ENCODE data around the gene USP24.
"Not testable (repeated sequence)": the region's sequence is repeated elsewhere in the genome, so short reads cannot be mapped to it uniquely, and the experiment has no call there.

Gene USP24

DNA sequence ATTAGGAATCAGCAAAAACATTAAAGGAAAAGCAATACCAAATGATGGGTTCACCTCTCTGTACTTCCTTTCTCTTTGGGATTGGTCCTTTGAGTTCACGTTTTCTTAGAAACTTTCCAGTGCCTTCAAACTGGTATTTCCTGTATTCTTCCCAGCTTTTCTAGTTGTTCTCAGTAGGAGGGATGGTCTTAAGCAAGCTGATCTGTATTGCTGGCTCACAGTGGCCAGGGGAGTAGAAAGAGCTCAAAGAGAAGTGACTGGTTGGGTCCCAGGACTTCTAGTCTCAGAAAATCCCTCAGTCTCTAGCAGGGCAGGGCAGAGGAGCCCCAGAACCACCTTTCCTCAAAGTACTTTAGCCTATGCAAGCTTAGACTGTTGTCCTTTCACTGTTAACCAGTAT, 10.1 kb upstream of the USP24 start:
- DNase-seq = no peak

GRCh38 chr1:55224729-55225128, 9.6 kb upstream of the USP24 start:
- no peak for DNase-seq

DNA sequence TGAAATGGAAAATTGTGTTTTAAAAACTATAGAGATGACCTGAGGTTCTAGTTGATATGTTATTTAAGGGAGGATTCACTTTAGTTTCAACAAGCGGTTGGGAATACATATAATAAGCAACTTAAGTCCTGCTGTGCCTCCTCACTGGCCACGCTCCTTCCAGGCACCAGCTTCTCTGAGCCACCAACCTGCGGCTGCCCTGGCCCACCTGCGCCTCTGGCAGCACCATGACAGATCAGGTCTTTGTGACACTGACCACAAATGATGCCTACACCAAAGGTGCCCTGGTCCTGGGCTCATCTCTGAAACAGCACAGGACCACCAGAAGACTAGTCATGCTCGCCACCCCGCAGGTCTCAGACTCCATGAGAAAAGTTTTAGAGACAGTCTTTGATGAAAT, 7.0 kb upstream of the USP24 start:
- DNase-seq = no peak

DNA sequence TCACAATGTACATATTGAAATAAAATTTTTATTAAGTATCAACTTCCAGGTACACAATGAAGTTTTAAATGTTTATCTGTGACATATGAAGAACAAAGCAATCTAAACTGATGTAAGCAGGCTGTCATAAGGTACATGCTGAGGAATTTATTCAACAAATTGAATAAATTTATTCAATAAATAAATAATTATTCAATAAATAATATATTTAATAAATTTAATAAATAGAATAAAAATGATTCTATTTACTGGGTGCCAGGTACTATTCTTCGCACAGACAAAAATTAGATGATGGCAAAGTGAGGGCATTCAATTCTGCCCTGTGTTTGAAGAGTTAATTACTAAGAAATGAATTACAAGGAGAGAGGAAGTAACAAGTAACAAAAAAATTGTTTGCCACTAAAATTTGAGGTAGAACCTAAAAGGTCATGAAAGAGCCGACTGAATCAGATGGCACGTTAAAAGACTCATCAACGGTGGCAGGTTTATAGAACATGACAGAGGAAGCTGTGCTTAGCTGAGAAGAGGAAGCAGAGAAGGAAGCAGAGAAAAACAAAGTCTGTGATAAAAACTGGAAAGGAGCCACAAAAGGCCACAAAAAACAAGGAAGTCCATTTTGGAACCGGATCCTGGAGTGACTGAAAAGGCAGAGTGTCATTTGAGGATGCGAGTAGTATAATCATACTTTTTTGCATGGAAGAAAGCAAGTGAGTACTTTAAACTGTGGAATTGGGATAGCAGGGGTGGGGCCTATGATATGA, 2.2 kb upstream of the USP24 start:
- DNase-seq = peak; percentile 56

DNA sequence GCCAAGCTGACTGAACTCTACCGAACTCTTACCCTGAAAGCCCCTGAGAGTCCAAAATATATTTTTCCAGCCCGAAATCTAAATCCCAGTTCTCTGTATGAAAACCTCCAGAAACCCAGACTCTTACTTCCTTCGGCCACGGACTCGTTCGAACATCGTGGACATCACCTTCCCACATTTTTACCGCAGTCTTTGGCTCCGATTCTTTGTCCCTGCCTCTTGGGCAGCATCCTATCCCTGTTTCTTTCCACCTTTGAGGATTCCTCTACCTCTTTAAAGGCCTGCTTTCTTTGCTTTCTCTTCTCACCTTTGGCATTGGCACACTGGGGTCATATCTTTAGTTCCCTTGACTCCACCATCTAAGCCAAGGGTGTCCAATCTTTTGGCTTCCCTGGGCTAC, 932 bp upstream of the USP24 start:
- DNase-seq = peak; percentile 64

- peak; percentile 89 for DNase-seq
These were observed 300 bp downstream of the USP24 start for GRCh38 chr1:55214934-55215193.

- DNase-seq = peak; percentile 75
These were observed 791 bp downstream of the USP24 start for GRCh38 chr1:55214212-55214933.

- DNase-seq = no peak
These were observed 1.3 kb downstream of the USP24 start for GRCh38 chr1:55213885-55214211.

DNA sequence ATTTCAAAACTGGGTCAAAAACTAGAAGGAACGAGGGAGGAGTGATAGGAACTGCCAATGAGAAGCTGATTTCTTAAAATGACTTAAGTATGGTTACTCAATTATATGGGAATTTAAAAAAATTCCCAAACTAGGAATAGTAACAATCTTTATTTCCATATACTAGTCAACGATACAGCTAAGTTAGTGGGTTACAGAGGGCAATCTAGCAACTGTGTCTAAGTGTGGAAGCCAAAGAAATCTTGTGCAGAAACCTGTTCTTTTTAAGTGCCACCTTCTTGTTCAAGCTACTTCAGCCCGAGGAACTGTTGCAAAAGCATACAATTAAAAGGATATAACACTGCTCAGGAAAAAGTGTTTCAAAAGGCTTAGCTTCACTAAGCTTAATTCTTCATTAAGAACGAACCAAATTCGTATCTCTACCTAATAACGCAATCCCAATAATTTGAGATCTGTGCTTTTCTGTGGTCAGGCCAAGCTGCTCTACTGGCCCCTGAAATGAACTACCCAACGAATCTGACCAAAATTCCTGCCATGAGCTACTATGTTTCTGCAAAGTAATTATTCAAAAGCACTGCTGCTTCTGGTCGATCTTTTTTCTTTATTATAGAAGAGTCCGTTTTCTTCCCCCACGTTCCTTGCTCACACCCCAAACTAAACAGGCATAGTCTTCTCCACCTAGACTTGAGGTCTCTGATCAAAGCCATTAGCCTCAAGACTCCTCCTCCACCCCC, 1.8 kb downstream of the USP24 start:
- no peak for DNase-seq

DNA sequence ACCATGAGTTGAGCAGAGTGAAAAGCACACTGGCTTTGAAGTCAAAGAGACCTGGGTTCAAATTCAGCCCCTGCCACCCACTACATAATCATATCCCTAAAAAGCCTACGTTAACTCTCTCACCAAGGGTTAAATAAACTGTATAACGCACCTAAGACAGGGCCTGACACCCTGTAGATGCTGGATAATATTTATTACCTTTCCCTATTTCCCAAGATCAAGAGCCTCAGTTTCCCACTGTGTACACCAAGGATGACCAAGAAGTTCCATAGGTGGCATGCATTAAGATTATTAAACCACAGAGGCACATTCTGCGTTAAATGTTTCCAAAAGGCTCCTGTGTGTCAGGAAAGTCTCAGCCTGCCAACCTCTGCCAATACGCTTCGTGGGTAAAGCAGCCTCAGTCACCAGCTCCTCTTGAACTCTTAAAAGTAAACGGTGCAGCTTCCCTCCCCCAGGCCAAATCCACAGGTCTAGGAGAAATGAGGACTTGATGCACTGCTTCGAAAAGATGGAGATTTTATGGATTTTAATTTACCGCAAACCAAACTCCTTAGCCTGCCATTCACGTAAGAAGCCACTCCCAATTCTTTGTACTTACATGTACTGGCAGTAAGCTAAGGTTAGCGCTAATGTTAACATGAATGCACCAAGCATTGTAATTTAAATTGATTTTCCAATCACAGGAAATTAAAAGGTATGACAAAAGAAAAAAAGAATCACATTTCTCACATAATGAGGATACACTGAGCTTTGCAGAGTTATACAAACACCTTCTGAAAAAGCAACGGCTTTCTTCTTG, 2.6 kb downstream of the USP24 start:
- no peak for DNase-seq

GRCh38 chr1:55211863-55212262, 3.3 kb downstream of the USP24 start:
- no peak for DNase-seq

- DNase-seq = no peak
These were observed 4.0 kb downstream of the USP24 start for GRCh38 chr1:55210990-55211801.

GRCh38 chr1:55209247-55209646, 5.9 kb downstream of the USP24 start:
- peak; percentile 28 for DNase-seq

- DNase-seq = no peak
These were observed 9.0 kb downstream of the USP24 start for GRCh38 chr1:55206210-55206609.

- DNase-seq = no peak
These were observed 10.2 kb downstream of the USP24 start for GRCh38 chr1:55204997-55205396.

DNA sequence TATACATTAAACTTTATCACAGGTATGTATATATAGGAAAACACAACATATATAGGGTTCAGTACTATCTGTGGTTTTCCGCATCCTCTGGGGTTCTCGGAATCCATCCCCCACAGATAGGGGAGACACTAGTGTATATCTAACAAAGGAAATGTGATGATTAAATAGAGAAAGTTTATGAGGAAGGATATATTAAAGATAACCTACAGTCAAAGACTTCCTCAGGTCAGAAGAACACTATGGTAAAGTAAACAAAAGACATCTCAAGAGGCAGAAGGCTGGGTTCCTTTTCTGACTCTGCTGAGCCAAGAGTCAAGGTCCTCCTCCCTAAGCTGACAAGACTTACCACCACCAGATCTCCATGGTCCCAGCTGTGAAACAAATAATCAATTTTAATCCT, 12.1 kb downstream of the USP24 start:
- no peak for DNase-seq

DNA sequence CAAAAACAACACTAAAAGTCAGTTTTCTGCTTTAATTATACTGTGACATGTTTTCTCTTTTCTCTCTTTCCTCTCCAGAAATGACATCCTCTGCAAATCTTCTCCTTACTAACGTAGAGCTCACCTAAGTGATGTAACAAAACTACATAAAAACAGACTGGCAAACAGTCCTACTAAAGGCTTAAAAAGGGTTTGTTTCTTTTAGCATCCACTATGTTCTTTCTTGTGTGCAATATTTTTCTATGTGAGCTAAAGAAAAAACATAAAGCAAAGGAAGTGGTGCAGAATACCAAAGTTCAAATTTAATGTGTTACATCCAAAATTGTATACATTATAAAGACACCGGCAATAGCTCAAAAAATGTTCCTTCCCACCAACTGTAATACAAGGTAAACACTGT, 14.5 kb downstream of the USP24 start:
- DNase-seq = no peak

- not testable (repeated sequence) for DNase-seq
These were observed 15.4 kb downstream of the USP24 start for GRCh38 chr1:55199735-55200134.

GRCh38 chr1:55198044-55198443, 17.1 kb downstream of the USP24 start:
- no peak for DNase-seq

GRCh38 chr1:55197099-55197498, 18.1 kb downstream of the USP24 start:
- DNase-seq = no peak

DNA sequence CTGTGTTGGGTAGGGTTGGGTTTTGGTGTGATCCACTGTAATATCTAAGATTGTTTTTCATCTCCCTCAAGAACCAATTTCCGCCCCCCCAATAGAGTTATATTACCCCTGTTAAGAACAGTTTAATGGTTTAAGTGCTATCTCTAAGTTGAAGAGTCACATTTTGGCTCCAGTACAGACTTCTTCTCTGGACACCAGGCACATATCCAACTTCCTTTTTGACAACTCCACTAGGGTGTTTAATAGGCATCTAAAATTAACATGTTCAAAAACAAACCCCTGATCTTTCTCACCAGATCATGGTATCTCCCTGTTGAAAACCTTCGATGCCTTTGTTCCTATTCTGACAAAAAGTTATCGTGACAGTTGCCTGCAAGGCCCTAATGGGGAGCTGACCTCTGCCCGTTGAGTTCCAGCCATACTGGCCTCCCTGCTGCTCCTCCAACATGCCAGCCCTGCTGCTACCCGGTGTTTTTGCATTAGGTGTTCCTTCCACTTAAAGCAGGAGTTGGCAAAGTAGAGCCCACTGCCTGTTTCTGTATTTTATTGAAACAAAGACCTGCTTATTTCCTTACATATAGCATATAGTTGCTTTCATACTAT, 18.6 kb downstream of the USP24 start:
- no peak for DNase-seq

All from DMS53 (cell line).